Fibroblast of pulmonary artery (primary cell): ENCODE results near the gene SYT6.

ENCODE experiments used
- DNase-seq: peaks from one replicate; pipeline ENCODE4 v3.0.0-alpha.2; 2010; ENCODE audit warnings: low read depth
- H3K4me3 ChIP-seq: replicated peaks from 2 replicates; pipeline ENCODE4 v1.5.1; 2011; ENCODE audit warnings: low read depth, mild to moderate bottlenecking, control low read depth, low read length, moderate library complexity
- CTCF ChIP-seq: IDR thresholded peaks from 2 replicates; pipeline ENCODE4 v1.5.1; 2011; ENCODE audit warnings: mild to moderate bottlenecking, control low read depth, low read length, inconsistent platforms; ENCODE audit errors: missing control alignments

SYT6 gene

GRCh38 chr1:114094675-114095074, 59.0 kb downstream of the SYT6 start:
- no peak for TF ChIP-seq CTCF
- no peak overlapping the region for H3K4me3 ChIP-seq
- DNase-seq, result no peak

GRCh38 chr1:114094363-114094634, 59.4 kb downstream of the SYT6 start:
- DNase-seq, result no peak
- TF ChIP-seq CTCF, result no peak
- H3K4me3 ChIP-seq, result no peak overlapping the region

GRCh38 chr1:114093624-114094362, 59.9 kb downstream of the SYT6 start:
- H3K4me3 ChIP-seq, result no peak overlapping the region
- DNase-seq, result peak; percentile 2
- no peak for TF ChIP-seq CTCF

GRCh38 chr1:114092186-114093062, 61.2 kb downstream of the SYT6 start:
- DNase-seq, result no peak
- no peak for TF ChIP-seq CTCF
- no peak overlapping the region for H3K4me3 ChIP-seq

GRCh38 chr1:114091711-114092110, 62.0 kb downstream of the SYT6 start:
- DNase-seq, result no peak
- no peak for TF ChIP-seq CTCF
- H3K4me3 ChIP-seq, result no peak overlapping the region

GRCh38 chr1:114090738-114091505, 62.7 kb downstream of the SYT6 start:
- no peak overlapping the region for H3K4me3 ChIP-seq
- DNase-seq, result no peak
- no peak for TF ChIP-seq CTCF
